HG02759 (cell line): ENCODE measurements around the gene OR12D1.
"Not testable (repeated sequence)": the region's sequence is repeated elsewhere in the genome, so short reads cannot be mapped to it uniquely, and the experiment has no call there.

Experiments used
- ATAC-seq: cut with Tn5 transposase; IDR thresholded peaks from one replicate; pipeline ENCODE4 v1.9.1; 2021; ENCODE audit warnings: mild to moderate bottlenecking, moderate library complexity; ENCODE audit not compliant: unreplicated experiment

The OR12D1 gene

GRCh38 chr6:29414588-29414987 lies at the start of gene OR12D1:
Gene OR12D1, plus strand, starts transcription at chr6:29414928.
- ATAC-seq, result no peak

- no peak for ATAC-seq
Measured at GRCh38 chr6:29368765-29369164, 46.0 kb upstream of the OR12D1 start, which contains the start of gene OR5V1. Gene OR5V1, minus strand, starts transcription at chr6:29368865. Its CDS starts 12,670 bp downstream, at chr6:29356195.

- ATAC-seq, result no peak
Measured at GRCh38 chr6:29375191-29375590, 39.5 kb upstream of the OR12D1 start, which contains the start of gene OR12D3. Gene OR12D3, minus strand, starts transcription at chr6:29375291. Its CDS starts 4 bp downstream, at chr6:29375287.

GRCh38 chr6:29376003-29376402 lies 38.7 kb upstream of the OR12D1 start:
- no peak for ATAC-seq

- no peak for ATAC-seq
Measured at GRCh38 chr6:29388533-29388932, 26.2 kb upstream of the OR12D1 start.

- ATAC-seq, result no peak
Measured at GRCh38 chr6:29395331-29395730, 19.4 kb upstream of the OR12D1 start, which contains the start of gene OR12D2. Gene OR12D2, plus strand, starts transcription at chr6:29395631. Its CDS starts 1,069 bp downstream, at chr6:29396700.

GRCh38 chr6:29399525-29399924 lies 15.2 kb upstream of the OR12D1 start:
- no peak for ATAC-seq

GRCh38 chr6:29403801-29404200 lies 10.9 kb upstream of the OR12D1 start:
- ATAC-seq, result no peak

GRCh38 chr6:29419516-29419915 lies 4.8 kb downstream of the OR12D1 start:
- no peak for ATAC-seq

- no peak for ATAC-seq
Measured at GRCh38 chr6:29424168-29424567, 9.4 kb downstream of the OR12D1 start.

- no peak for ATAC-seq
Measured at GRCh38 chr6:29424575-29424974, 9.8 kb downstream of the OR12D1 start.

GRCh38 chr6:29425075-29425474 lies 10.3 kb downstream of the OR12D1 start:
- no peak for ATAC-seq

- ATAC-seq, result no peak
Measured at GRCh38 chr6:29426654-29427053, 11.9 kb downstream of the OR12D1 start.

GRCh38 chr6:29436730-29437129 lies 22.0 kb downstream of the OR12D1 start:
- ATAC-seq, result not testable (repeated sequence)

- no peak for ATAC-seq
Measured at GRCh38 chr6:29439006-29439405, 24.3 kb downstream of the OR12D1 start, which contains the start of gene OR10C1. Gene OR10C1, plus strand, starts transcription at chr6:29439306. Its CDS starts 710 bp downstream, at chr6:29440016.

GRCh38 chr6:29442719-29443118 lies 28.0 kb downstream of the OR12D1 start:
- ATAC-seq, result no peak

GRCh38 chr6:29444031-29444430 lies 29.3 kb downstream of the OR12D1 start:
- ATAC-seq, result not testable (repeated sequence)

- ATAC-seq, result no peak
Measured at GRCh38 chr6:29447670-29448069, 32.9 kb downstream of the OR12D1 start.

GRCh38 chr6:29451471-29452193 lies 36.9 kb downstream of the OR12D1 start:
- no peak for ATAC-seq

GRCh38 chr6:29456971-29457370 lies 42.2 kb downstream of the OR12D1 start, which contains the start of the genes OR11A1 and OR2H1:
Gene OR11A1, minus strand, starts transcription at chr6:29457071. Its CDS starts 29,430 bp downstream, at chr6:29427641.
Gene OR2H1, plus strand, starts transcription at chr6:29457155. Its CDS starts 4,615 bp downstream, at chr6:29461770.
- no peak for ATAC-seq

GRCh38 chr6:29461021-29461814 lies 46.5 kb downstream of the OR12D1 start:
- ATAC-seq, result no peak
